Measurements from ENCODE around the gene TP53I13. TPM values are rescaled to one million over a fixed set of nuclear protein-coding genes. Genes with fewer than 3 reads are reported as not detected.

Gene TP53I13
- total and polyA plus RNA-seq, 2 of the 13 experiments (the other 11 are each of a cell fraction or from before 2014, with no cell fraction given) = 16.9 to 25.7 TPM

DNA sequence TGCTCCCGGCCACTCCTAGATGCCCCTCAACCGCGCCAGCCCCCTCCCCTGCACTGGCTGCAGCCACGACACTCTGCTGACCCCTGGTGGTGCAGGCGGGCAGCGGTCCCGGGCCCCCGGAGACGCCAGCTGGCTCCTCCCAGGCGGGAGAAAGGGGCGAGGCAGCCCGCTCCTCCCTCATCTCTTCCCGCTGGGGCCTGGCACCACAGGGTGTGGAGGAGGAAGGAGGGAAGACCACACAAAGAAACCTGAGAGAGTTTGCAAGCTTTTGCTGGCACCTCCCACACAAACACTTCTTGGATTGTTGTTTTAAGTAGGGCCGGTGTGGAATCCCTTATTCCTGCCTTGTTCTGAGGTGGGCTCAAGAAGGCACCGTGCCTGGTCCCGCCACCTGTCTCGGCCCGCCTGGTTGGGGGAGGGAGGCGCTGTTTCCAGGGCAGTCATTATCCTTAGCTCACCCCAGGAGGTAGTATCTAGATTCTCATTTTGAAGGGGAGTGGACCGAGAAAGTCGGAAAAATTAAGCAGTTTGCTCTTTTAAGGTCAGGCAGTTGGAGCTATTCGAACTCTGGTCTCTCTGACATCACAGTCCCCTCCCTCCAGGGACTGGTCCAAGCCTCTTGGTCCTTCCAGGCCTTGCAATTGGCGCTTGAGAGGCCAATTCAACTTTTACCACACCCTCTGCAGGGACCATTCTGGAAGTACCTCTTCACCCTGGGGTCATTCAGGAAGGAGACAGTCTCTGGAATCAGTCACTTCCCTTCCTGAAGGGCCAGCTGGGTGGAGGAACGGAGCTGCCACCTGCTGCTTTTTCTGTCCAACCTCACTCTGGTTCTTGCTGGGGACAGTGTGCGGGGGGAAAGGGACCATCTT is 23.5 kb downstream of the TP53I13 start (continued):
- TF ChIP-seq, protein P1, sequence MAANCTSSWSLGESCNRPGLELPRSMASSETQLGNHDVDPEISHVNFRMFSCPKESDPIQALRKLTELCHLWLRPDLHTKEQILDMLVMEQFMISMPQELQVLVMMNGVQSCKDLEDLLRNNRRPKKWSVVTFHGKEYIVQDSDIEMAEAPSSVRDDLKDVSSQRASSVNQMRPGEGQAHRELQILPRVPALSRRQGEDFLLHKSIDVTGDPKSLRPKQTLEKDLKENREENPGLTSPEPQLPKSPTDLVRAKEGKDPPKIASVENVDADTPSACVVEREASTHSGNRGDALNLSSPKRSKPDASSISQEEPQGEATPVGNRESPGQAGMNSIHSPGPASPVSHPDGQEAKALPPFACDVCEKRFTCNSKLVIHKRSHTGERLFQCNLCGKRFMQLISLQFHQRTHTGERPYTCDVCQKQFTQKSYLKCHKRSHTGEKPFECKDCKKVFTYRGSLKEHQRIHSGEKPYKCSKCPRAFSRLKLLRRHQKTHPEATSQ (CRISPR knock-in tag; IDR thresholded peaks at IDR 0.05; ENCODE audit: borderline replicate concordance) = no peak
- TF ChIP-seq EED (CRISPR knock-in tag; IDR thresholded peaks at IDR 0.05) (no peak), TBL1XR1 (IDR thresholded peaks at IDR 0.05; ENCODE audit: borderline replicate concordance, low read length, partially characterized antibody) (no peak), ZIK1 (CRISPR knock-in tag; IDR thresholded peaks at IDR 0.05; ENCODE audit: borderline replicate concordance, low read depth) (no peak), NR2F1 (CRISPR knock-in tag; IDR thresholded peaks at IDR 0.05) (no peak), TSC22D2 (CRISPR knock-in tag; IDR thresholded peaks at IDR 0.05; ENCODE audit: borderline replicate concordance) (no peak), YEATS2 (CRISPR knock-in tag; IDR thresholded peaks at IDR 0.05; ENCODE audit: borderline replicate concordance) (peak; percentile 43), IRF9 (CRISPR knock-in tag; IDR thresholded peaks at IDR 0.05; ENCODE audit: borderline replicate concordance) (no peak), JARID2 (CRISPR knock-in tag; IDR thresholded peaks at IDR 0.05; ENCODE audit: insufficient replicate concordance) (no peak), MEIS2 (CRISPR knock-in tag; IDR thresholded peaks at IDR 0.05) (no peak), ZNF446 (CRISPR knock-in tag; IDR thresholded peaks at IDR 0.05) (no peak), PAWR (CRISPR knock-in tag; IDR thresholded peaks at IDR 0.05; ENCODE audit: borderline replicate concordance) (no peak), SALL1 (CRISPR knock-in tag; IDR thresholded peaks at IDR 0.05) (peak; percentile 13; the same call in 1 of the 2 replicates), U2AF1 (optimal IDR thresholded peaks at IDR 0.05; ENCODE audit: low read depth, low read length) (no peak), RBFOX2 (IDR thresholded peaks at IDR 0.05; ENCODE audit: low read depth, low read length) (no peak), GLI4 (CRISPR knock-in tag; IDR thresholded peaks at IDR 0.05; ENCODE audit: borderline replicate concordance) (no peak), CBX2 (IDR thresholded peaks at IDR 0.05; ENCODE audit: low read depth, low read length) (no peak), CBX2 (CRISPR knock-in tag; IDR thresholded peaks at IDR 0.05; ENCODE audit: low read depth) (no peak), ZNF337 (CRISPR knock-in tag; IDR thresholded peaks at IDR 0.05; ENCODE audit: borderline replicate concordance, low read depth) (no peak)
- TF ChIP-seq, protein P2, sequence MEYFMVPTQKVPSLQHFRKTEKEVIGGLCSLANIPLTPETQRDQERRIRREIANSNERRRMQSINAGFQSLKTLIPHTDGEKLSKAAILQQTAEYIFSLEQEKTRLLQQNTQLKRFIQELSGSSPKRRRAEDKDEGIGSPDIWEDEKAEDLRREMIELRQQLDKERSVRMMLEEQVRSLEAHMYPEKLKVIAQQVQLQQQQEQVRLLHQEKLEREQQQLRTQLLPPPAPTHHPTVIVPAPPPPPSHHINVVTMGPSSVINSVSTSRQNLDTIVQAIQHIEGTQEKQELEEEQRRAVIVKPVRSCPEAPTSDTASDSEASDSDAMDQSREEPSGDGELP (IDR thresholded peaks at IDR 0.05; ENCODE audit: borderline replicate concordance, low read depth) = peak; percentile 89
- TF ChIP-seq, protein P3, sequence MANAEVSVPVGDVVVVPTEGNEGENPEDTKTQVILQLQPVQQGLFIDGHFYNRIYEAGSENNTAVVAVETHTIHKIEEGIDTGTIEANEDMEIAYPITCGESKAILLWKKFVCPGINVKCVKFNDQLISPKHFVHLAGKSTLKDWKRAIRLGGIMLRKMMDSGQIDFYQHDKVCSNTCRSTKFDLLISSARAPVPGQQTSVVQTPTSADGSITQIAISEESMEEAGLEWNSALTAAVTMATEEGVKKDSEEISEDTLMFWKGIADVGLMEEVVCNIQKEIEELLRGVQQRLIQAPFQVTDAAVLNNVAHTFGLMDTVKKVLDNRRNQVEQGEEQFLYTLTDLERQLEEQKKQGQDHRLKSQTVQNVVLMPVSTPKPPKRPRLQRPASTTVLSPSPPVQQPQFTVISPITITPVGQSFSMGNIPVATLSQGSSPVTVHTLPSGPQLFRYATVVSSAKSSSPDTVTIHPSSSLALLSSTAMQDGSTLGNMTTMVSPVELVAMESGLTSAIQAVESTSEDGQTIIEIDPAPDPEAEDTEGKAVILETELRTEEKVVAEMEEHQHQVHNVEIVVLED (CRISPR knock-in tag; IDR thresholded peaks at IDR 0.05; ENCODE audit: borderline replicate concordance) = 0 out of 2 replicates have a peak, but pooled peaks have one; percentile 11
- TF ChIP-seq, protein P4, sequence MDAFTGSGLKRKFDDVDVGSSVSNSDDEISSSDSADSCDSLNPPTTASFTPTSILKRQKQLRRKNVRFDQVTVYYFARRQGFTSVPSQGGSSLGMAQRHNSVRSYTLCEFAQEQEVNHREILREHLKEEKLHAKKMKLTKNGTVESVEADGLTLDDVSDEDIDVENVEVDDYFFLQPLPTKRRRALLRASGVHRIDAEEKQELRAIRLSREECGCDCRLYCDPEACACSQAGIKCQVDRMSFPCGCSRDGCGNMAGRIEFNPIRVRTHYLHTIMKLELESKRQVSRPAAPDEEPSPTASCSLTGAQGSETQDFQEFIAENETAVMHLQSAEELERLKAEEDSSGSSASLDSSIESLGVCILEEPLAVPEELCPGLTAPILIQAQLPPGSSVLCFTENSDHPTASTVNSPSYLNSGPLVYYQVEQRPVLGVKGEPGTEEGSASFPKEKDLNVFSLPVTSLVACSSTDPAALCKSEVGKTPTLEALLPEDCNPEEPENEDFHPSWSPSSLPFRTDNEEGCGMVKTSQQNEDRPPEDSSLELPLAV (CRISPR knock-in tag; conservative IDR thresholded peaks at IDR 0.05; ENCODE audit: low read depth) = no peak

All from HepG2 (cell line).